ENCODE measurements around the gene DNAH14. TPM values are rescaled to one million over a fixed set of nuclear protein-coding genes. Genes with fewer than 3 reads are reported as not detected.

The DNAH14 gene
- total RNA-seq, 6 donors from 2014 or later, result 2.1 to 26.5 (median 12.9) TPM

- TF ChIP-seq POLR2A (IDR thresholded peaks at IDR 0.05) (no peak), EP300 (IDR thresholded peaks at IDR 0.05) (no peak), CTCF (IDR thresholded peaks at IDR 0.05) (no peak), POLR2AphosphoS5 (IDR thresholded peaks at IDR 0.05) (no peak)
- Histone ChIP-seq H3K4me3 (no peak overlapping the region), H3K27ac (peak overlapping the region in 1 of 4 donors; percentile 4), H3K9me3 (no peaks in the 10 kb centered on the region), H3K36me3 (peaks cover 8 to 22% (median 13%) of the 10 kb centered on the region in 4 donors), H3K4me1 (peaks cover 23 to 51% (median 42%) of the 10 kb centered on the region in 4 donors), H3K27me3 (no peaks in the 10 kb centered on the region)
- 67% methylated on average over 2 of the region's 2 CpGs for WGBS, 2 donors
- ATAC-seq (ENCODE audit: low FRiP score in 2 of 2), result no peak
- no peak for DNase-seq
Observed at GRCh38 chr1:225423518-225423855, 494.0 kb downstream of the DNAH14 start.

GRCh38 chr1:225424562-225425200, 495.2 kb downstream of the DNAH14 start:
- DNase-seq (no peak), ATAC-seq (ENCODE audit: low FRiP score in 2 of 2) (no peak)
- 79 to 90% methylated on average over 6 of the region's 6 CpGs for WGBS, 2 donors
- Histone ChIP-seq H3K9me3 (no peaks in the 10 kb centered on the region), H3K36me3 (peaks cover 0 to 10% (median 5%) of the 10 kb centered on the region in 4 donors), H3K4me3 (no peak overlapping the region), H3K27me3 (no peaks in the 10 kb centered on the region), H3K4me1 (peaks cover 23 to 58% (median 44%) of the 10 kb centered on the region in 4 donors), H3K27ac (peak overlapping the region in 2 of 4 donors; percentile 43 to 93)
- no peak for TF ChIP-seq EP300 (IDR thresholded peaks at IDR 0.05)

GRCh38 chr1:225425201-225425786, 495.8 kb downstream of the DNAH14 start:
- no peak for TF ChIP-seq POLR2A (IDR thresholded peaks at IDR 0.05)
- no peak for TF ChIP-seq POLR2AphosphoS5 (IDR thresholded peaks at IDR 0.05)
- TF ChIP-seq CTCF (IDR thresholded peaks at IDR 0.05), result no peak
- TF ChIP-seq EP300 (IDR thresholded peaks at IDR 0.05), result no peak
- ATAC-seq (ENCODE audit: low FRiP score in 2 of 2), result no peak
- H3K9me3 ChIP-seq, result no peaks in the 10 kb centered on the region
- peak overlapping the region in 3 of 4 donors; percentile 43 to 98 (median 93) for H3K27ac ChIP-seq
- peaks cover 23 to 58% (median 44%) of the 10 kb centered on the region in 4 donors for H3K4me1 ChIP-seq
- H3K27me3 ChIP-seq, result no peaks in the 10 kb centered on the region
- H3K36me3 ChIP-seq, result peaks cover 0 to 5% (median 5%) of the 10 kb centered on the region in 4 donors
- WGBS, 2 donors, result 41 to 50% methylated on average over 5 of the region's 5 CpGs
- peak overlapping the region in 1 of 4 donors; percentile 98 for H3K4me3 ChIP-seq
- peak in 1 of 2 donors; percentile 57 for DNase-seq

GRCh38 chr1:225426395-225427234, 497.1 kb downstream of the DNAH14 start:
- Histone ChIP-seq H3K4me1 (peaks cover 23 to 58% (median 44%) of the 10 kb centered on the region in 4 donors), H3K4me3 (peak overlapping the region; percentile 72 to 98 (median 92)), H3K27ac (peak overlapping the region; percentile 85 to 98 (median 92)), H3K9me3 (no peaks in the 10 kb centered on the region), H3K36me3 (peaks cover 0 to under 1% (median 0%) of the 10 kb centered on the region in 4 donors), H3K27me3 (no peaks in the 10 kb centered on the region)
- TF ChIP-seq POLR2A (IDR thresholded peaks at IDR 0.05) (no peak), CTCF (IDR thresholded peaks at IDR 0.05) (no peak), POLR2AphosphoS5 (IDR thresholded peaks at IDR 0.05) (no peak), EP300 (IDR thresholded peaks at IDR 0.05) (no peak)
- DNase-seq (peak; percentile 71 to 86), ATAC-seq (ENCODE audit: low FRiP score in 2 of 2) (peak; percentile 3 to 39)
- 2 to 4% methylated on average over 35 to 36 of the region's 36 CpGs for WGBS, 2 donors
